Adrenal gland (tissue), 12 donors: ENCODE data around the gene FES. TPM values are rescaled to one million over a fixed set of nuclear protein-coding genes. Genes with fewer than 3 reads are reported as not detected.
"Not testable (repeated sequence)": the region's sequence is repeated elsewhere in the genome, so short reads cannot be mapped to it uniquely, and the experiment has no call there.

Experiments used
- DNase-seq, 7 donors: peaks; one replicate each; pipeline ENCODE4 v3.0.0-alpha.2; 2019 to 2020
- H3K27ac ChIP-seq, 5 donors: fragments of 200-600 bp; sonication (generic) in 4 of 5; 1 replicate in 3 of 5; 2 replicates in 2 of 5; pipeline versions ENCODE4 v1.5.1 to v1.8.0; 2016 to 2020; ENCODE audit warnings: mild to moderate bottlenecking in 1 of 5
- H3K27me3 ChIP-seq: fragments of 200-600 bp; 2 replicates; pipeline ENCODE4 v1.8.0; 2021
- H3K36me3 ChIP-seq, 2 donors: fragments of 200-600 bp; replicated peaks in 1 of 2; 1 replicate in 1 of 2; 2 replicates in 1 of 2; pipeline versions ENCODE4 v1.5.1 to v1.8.0; 2018 to 2022
- H3K4me1 ChIP-seq, 2 donors: fragments of 200-600 bp; replicated peaks in 1 of 2; 1 replicate in 1 of 2; 2 replicates in 1 of 2; pipeline versions ENCODE4 v1.5.1 to v1.8.0; 2018 to 2021
- H3K4me3 ChIP-seq, 4 donors: fragments of 200-600 bp; sonication (generic) in 3 of 4; one replicate each; pipeline ENCODE4 v1.5.1; 2016 to 2018
- H3K9me3 ChIP-seq, 3 donors: fragments of 200-600 bp; sonication (generic) in 1 of 3; replicated peaks in 1 of 3; 1 replicate in 2 of 3; 2 replicates in 1 of 3; pipeline versions ENCODE4 v1.5.1 to v1.8.0; 2016 to 2021
- CTCF ChIP-seq, 6 experiments: fragments of 450-650 bp in 4 of 6; fragments of 200-600 bp in 2 of 6; sonication (generic) in 1 of 6; IDR thresholded peaks; 1 replicate in 5 of 6; 2 replicates in 1 of 6; pipeline versions ENCODE4 v1.5.1 to v1.8.0; 2016 to 2021; ENCODE audit warnings: antibody characterized with exemption in 6 of 6, mild to moderate bottlenecking in 2 of 6, moderate library complexity in 1 of 6
- POLR2A ChIP-seq, 2 donors: fragments of 450-650 bp; IDR thresholded peaks; one replicate each; pipeline ENCODE4 v1.6.1; 2017; ENCODE audit warnings: antibody characterized with exemption in 2 of 2, mild to moderate bottlenecking in 2 of 2, moderate library complexity in 1 of 2
- WGBS, 4 donors: extraction: QIAGEN DNeasy Blood & Tissue Kit in 2 of 4; methylation state at CpG; one replicate each; pipeline versions ENCODE4 v1.1.5 to v1.1.7; 2013 to 2017; 5-methylcytosine and 5-hydroxymethylcytosine counted together
- intact Hi-C, 2 donors: fragments of 100-400 bp; cut with DNase I; formaldehyde crosslinking; loops; one replicate each; pipeline versions ENCODE4 v1.14.1 to v1.15.0; 2022 to 2023
- polyA plus RNA-seq, 3 donors: library from polyadenylated mRNA; stranded (reverse); fragments of 200-250 nt in 2 of 3; fragments of 350-450 nt in 1 of 3; fragmentation: Illumina TruSeq in 1 of 3; extraction: RNeasy Lipid Tissue Mini Kit (QIAGEN cat#74804) in 1 of 3; gene quantifications; one replicate each; pipeline ENCODE4 v1.2.3, GENCODE V29; 2013 to 2014
- total RNA-seq, 9 donors: library from RNA; depleted of rRNA in 4 of 9; stranded (reverse); fragments of >200 nt in 4 of 9; fragments of 120-200 nt in 1 of 9; fragmentation: NEBNext Ultra II Directional in 1 of 9; extraction: Animal tissue kit (Norgen Biotek cat#: 25700) in 1 of 9; gene quantifications; one replicate each; pipeline versions ENCODE4 v1.1.0 to v1.2.4, GENCODE V29; 2013 to 2023
- donor health status: healthy with polysubstance abuse.
- donor health status: Bipolar disorder and iron deficiency.
- donor health status: DM: yes; HTN: yes; CAD: no.
- donor health status: DM: no; HTN: no; CAD: no.
- donor health status: DM: no; HTN: no; CAD: no.
- donor health status: DM: yes; HTN: yes; CAD: no.

The FES gene
- total and polyA plus RNA-seq, 12 donors: 2.3 to 82.3 (median 24.9) TPM

GRCh38 chr15:90840157-90840855, 44.0 kb upstream of the FES start:
- H3K27ac ChIP-seq: peak overlapping the region in 3 of 5 donors; percentile 33 to 74 (median 34)
- no peaks in the 10 kb centered on the region for H3K27me3 ChIP-seq
- WGBS, 4 donors: 89 to 94% (median 92%) methylated on average over 18 of the region's 18 CpGs
- DNase-seq: no peak
- intact Hi-C loops: no loop called here
- no peak overlapping the region for H3K4me3 ChIP-seq
- H3K9me3 ChIP-seq: no peaks in the 10 kb centered on the region
- TF ChIP-seq CTCF (IDR thresholded peaks at IDR 0.05) (no peak), POLR2A (IDR thresholded peaks at IDR 0.05) (no peak)
- H3K36me3 ChIP-seq: no peaks in the 10 kb centered on the region
- H3K4me1 ChIP-seq: peaks cover 0 to 5% of the 10 kb centered on the region in 2 donors

DNA sequence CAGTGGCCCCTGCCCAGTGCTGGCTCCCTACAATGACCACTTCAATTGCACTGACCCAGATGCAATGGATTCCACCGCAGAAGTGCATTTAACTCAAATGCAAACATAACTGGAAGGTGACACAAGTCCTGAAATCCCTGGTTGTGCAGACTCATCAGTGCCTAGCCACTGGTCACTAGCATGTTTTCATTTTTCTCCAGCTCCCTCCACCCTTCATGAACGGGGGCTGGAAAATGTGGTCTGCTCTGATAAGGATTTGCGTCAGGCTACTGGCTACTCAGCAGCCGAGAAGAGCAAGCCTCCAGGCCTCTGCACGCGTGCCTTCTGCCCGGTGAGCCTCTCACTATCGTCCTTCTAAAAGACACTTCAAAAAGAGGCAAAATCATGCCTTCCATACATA, 43.4 kb upstream of the FES start:
- WGBS, 4 donors: 84 to 95% (median 88%) methylated on average over 8 of the region's 8 CpGs

GRCh38 chr15:90844696-90845095, 39.6 kb upstream of the FES start:
- intact Hi-C loops: no loop called here
- 40 to 59% (median 44%) methylated on average over 5 of the region's 5 CpGs for WGBS, 4 donors
- peak in 1 of 7 donors; percentile 4 for DNase-seq
- H3K27ac ChIP-seq: peak overlapping the region in 1 of 5 donors; percentile 69
- no peaks in the 10 kb centered on the region for H3K9me3 ChIP-seq
- TF ChIP-seq POLR2A (IDR thresholded peaks at IDR 0.05): no peak
- TF ChIP-seq CTCF (IDR thresholded peaks at IDR 0.05): no peak
- no peaks in the 10 kb centered on the region for H3K27me3 ChIP-seq
- H3K36me3 ChIP-seq: no peaks in the 10 kb centered on the region
- H3K4me1 ChIP-seq: peaks cover 0 to 5% of the 10 kb centered on the region in 2 donors
- H3K4me3 ChIP-seq: no peak overlapping the region

More for the DNA sequence above, 43.4 kb upstream of the FES start:
- Histone ChIP-seq H3K27ac (no peak overlapping the region), H3K36me3 (no peaks in the 10 kb centered on the region), H3K4me1 (peaks cover 0 to 5% of the 10 kb centered on the region in 2 donors), H3K9me3 (no peaks in the 10 kb centered on the region), H3K27me3 (no peaks in the 10 kb centered on the region), H3K4me3 (no peak overlapping the region)
- no peak for DNase-seq
- intact Hi-C loops: no loop called here
- no peak for TF ChIP-seq POLR2A (IDR thresholded peaks at IDR 0.05)
- no peak for TF ChIP-seq CTCF (IDR thresholded peaks at IDR 0.05)

- Histone ChIP-seq H3K27ac (peak overlapping the region in 1 of 5 donors; percentile 69), H3K36me3 (no peaks in the 10 kb centered on the region), H3K9me3 (no peaks in the 10 kb centered on the region), H3K4me1 (peaks cover 0 to 5% of the 10 kb centered on the region in 2 donors), H3K27me3 (no peaks in the 10 kb centered on the region), H3K4me3 (no peak overlapping the region)
- TF ChIP-seq CTCF (IDR thresholded peaks at IDR 0.05) (no peak), POLR2A (IDR thresholded peaks at IDR 0.05) (no peak)
- intact Hi-C loops: no loop called here
- peak in 6 of 7 donors; percentile 33 to 58 (median 50) for DNase-seq
- WGBS, 4 donors: 67 to 88% (median 69%) methylated on average over 4 to 9 of the region's 9 CpGs
Measured at GRCh38 chr15:90845201-90845949, 38.9 kb upstream of the FES start.

- H3K36me3 ChIP-seq, H3K27ac ChIP-seq, H3K9me3 ChIP-seq, intact Hi-C loops, H3K4me3 ChIP-seq, DNase-seq, H3K4me1 ChIP-seq, H3K27me3 ChIP-seq: not testable (repeated sequence)
- 82 to 95% (median 87%) methylated on average over 1 of the region's 1 CpG for WGBS, 4 donors
Measured at GRCh38 chr15:90849424-90849823, 34.9 kb upstream of the FES start.
